ENCODE results near the gene MOCOS. TPM values are rescaled to one million over a fixed set of nuclear protein-coding genes. Genes with fewer than 3 reads are reported as not detected.

Gene MOCOS
- total RNA-seq, 1 donor from 2014 or later: 0.42 TPM

DNA sequence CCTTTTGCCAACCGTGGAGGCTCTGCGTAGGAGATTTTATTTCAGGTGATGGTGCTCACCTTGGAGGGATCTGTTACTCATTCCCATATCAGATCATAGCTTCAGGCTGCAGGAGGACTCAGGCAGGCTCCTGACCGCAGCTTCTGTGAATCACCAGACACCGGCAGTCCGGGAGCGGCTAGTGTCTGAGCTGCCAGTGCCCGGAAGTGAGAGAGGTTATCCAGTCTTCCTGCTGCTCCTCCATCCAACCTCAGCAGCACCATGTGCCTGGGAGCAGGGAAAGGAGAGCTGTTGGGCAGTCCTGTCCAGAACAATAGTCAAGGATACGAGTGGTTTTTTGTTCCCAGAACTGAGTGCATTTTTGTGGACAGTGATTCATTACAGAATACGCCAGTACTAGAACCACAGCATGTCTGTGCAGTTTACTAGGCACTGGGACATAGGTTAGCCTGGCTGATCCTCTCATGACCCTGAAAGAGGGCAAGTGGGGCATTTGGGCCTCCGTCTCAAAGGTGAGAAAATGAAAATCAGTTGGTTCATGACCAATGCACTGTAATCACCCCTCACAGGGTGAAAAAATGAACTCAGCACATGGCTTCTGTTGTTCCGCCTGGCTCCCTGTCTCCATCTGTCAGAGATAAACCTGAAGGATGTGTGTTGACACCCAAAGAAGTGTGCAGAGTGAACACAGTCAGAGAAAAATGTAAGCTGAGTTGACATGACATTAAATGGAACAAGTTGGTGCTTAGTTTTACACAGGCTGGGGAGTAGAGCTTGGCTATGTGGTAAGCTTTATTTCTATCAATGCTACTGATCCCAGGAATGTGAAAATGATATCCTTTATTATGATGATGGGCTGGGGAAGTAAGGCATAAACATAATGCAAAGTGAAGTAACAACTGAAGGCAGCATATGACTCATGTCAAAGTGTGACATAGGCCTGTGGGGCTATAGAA is 122.4 kb downstream of the MOCOS start:
- intact Hi-C loops (cut with micrococcal nuclease): no loop called here
- ChIA-PET POLR2A (no interaction called here), CTCF (interaction anchor here (0.9 kb wide), 1 partner anchor 292 kb away, joined by 3 read pairs; no protein-coding TSS in a partner anchor)
- Mint-ChIP-seq H3K4me3 (no peak overlapping the region), H3K36me3 (ENCODE audit: low read depth) (no peaks in the 10 kb centered on the region), H3K4me1 (no peaks in the 10 kb centered on the region), H3K27ac (no peak overlapping the region), H3K27me3 (peaks cover 62% of the 10 kb centered on the region), H3K9me3 (no peaks in the 10 kb centered on the region)
- TF ChIP-seq, protein P1, sequence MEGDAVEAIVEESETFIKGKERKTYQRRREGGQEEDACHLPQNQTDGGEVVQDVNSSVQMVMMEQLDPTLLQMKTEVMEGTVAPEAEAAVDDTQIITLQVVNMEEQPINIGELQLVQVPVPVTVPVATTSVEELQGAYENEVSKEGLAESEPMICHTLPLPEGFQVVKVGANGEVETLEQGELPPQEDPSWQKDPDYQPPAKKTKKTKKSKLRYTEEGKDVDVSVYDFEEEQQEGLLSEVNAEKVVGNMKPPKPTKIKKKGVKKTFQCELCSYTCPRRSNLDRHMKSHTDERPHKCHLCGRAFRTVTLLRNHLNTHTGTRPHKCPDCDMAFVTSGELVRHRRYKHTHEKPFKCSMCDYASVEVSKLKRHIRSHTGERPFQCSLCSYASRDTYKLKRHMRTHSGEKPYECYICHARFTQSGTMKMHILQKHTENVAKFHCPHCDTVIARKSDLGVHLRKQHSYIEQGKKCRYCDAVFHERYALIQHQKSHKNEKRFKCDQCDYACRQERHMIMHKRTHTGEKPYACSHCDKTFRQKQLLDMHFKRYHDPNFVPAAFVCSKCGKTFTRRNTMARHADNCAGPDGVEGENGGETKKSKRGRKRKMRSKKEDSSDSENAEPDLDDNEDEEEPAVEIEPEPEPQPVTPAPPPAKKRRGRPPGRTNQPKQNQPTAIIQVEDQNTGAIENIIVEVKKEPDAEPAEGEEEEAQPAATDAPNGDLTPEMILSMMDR (IDR thresholded peaks at IDR 0.05): no peak
- DNase-seq (no peak), ATAC-seq (ENCODE audit: low read depth) (no peak)

DNA sequence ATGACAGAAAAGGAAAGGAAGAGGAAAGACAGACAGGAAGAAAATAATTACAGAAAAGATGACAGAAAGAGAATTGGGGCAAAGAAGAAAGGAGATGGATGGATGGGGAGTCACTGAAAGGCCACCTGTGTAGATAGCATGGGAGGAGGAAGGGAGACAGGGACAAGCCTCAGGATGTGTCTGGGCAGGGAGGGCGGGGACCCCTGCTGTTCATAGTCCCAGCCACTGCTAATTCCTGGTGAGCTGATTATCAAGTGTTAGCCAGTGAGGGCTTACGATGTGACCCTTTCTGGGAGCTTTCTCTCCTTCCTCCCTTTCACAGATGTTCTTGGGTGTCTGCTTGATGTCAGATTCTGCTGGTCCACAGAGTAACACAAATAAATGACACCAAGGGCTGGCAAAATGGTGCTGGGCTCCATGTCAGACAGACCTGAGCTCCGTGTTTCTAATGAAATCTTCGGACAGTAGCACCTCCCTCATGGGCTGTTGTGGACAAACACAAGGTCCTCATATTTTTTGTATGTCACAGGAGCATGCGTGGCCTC is 123.8 kb downstream of the MOCOS start:
- Mint-ChIP-seq H3K4me3 (no peak overlapping the region), H3K4me1 (no peaks in the 10 kb centered on the region), H3K9me3 (no peaks in the 10 kb centered on the region), H3K36me3 (ENCODE audit: low read depth) (no peaks in the 10 kb centered on the region), H3K27me3 (peaks cover 55% of the 10 kb centered on the region), H3K27ac (no peak overlapping the region)
- TF ChIP-seq, protein P1 (IDR thresholded peaks at IDR 0.05): no peak
- POLR2A ChIA-PET: no interaction called here
- CTCF ChIA-PET: no interaction called here
- intact Hi-C loops (cut with micrococcal nuclease): no loop called here
- no peak for DNase-seq
- no peak for ATAC-seq (ENCODE audit: low read depth)

DNA sequence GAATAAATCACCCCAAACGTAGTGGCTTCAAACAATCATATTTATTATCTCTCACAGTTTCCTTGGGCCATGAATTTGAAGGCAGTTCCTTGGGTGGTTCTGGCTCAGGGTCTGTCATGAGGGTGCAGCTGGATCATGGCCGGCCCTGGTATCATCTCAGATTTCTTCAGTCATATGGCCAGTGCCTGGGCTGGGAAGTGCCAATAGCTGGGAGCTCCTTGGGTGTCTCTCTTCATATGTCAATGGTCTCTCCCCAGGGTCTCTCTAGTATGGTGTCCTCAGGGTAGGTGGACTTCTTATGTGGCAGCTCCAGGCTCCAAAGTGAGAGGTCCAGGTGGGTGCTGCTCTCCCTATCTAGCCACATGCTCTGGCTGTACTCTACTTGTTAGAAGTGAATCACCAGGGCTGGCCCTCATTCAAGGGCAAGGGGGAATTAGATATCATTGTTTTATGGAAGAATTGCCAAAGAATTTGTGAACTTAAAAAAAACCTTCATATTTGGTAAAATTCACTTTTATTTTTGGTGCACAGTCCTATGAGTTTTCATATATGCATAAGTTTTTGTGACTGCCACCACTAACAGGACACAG is 125.6 kb downstream of the MOCOS start:
- DNase-seq: no peak

DNA sequence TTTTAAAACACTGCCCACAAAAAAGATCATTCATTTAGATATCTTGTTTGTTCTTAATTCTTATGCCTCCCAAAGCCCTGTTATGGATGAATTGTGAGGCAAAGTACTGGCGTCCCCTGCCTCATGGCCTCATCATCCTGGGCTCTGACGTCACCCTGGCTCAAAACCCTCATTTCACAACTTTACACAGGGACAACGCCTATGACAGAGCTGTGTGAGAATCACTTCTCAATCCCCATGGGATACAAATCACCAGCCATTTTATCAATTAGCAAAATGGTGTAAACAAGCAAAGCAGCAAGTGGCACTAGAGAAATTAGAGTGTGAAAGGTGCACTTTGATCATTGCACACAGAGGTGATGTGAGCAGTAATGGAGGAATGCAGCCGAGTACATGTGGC is 126.8 kb downstream of the MOCOS start:
- no peaks in the 10 kb centered on the region for H3K36me3 Mint-ChIP-seq (ENCODE audit: low read depth)
- intact Hi-C loops (cut with micrococcal nuclease): no loop called here
- peaks cover 7% of the 10 kb centered on the region for H3K9me3 Mint-ChIP-seq
- ChIA-PET CTCF (no interaction called here), POLR2A (no interaction called here)
- peaks cover 43% of the 10 kb centered on the region for H3K27me3 Mint-ChIP-seq
- H3K27ac Mint-ChIP-seq: no peak overlapping the region
- DNase-seq (no peak), ATAC-seq (ENCODE audit: low read depth) (no peak)
- H3K4me3 Mint-ChIP-seq: no peak overlapping the region
- H3K4me1 Mint-ChIP-seq: no peaks in the 10 kb centered on the region
- TF ChIP-seq, protein P1 (IDR thresholded peaks at IDR 0.05): no peak

More for the DNA sequence above, 125.6 kb downstream of the MOCOS start:
- Mint-ChIP-seq H3K36me3 (ENCODE audit: low read depth) (no peaks in the 10 kb centered on the region), H3K4me1 (no peaks in the 10 kb centered on the region), H3K9me3 (no peaks in the 10 kb centered on the region), H3K27ac (no peak overlapping the region), H3K27me3 (peaks cover 43% of the 10 kb centered on the region), H3K4me3 (no peak overlapping the region)
- ChIA-PET POLR2A (no interaction called here), CTCF (no interaction called here)
- no peak for ATAC-seq (ENCODE audit: low read depth)
- intact Hi-C loops (cut with micrococcal nuclease): no loop called here
- TF ChIP-seq, protein P1 (IDR thresholded peaks at IDR 0.05): no peak

DNA sequence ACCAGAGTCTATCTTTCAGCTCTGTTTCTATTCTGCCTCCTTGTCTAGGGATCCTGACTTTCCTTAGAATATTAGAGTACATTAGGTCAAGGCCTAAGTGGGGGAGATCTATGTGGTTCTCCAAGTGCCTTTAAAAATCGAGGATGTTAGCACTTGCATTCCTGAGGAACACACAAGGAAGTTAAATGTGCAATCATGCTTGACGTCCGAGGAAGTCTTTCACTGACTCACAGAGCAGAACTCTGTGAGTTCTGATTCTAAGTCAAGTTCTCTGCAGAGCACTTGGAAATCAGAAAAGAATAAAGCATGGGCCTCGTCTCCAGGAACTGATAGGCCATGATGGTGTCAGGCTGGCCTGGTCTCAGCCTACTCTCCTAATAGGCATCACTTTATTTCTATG is 127.5 kb downstream of the MOCOS start:
- intact Hi-C loops (cut with micrococcal nuclease): no loop called here
- Mint-ChIP-seq H3K4me1 (no peaks in the 10 kb centered on the region), H3K9me3 (peaks cover 12% of the 10 kb centered on the region), H3K27ac (no peak overlapping the region), H3K4me3 (no peak overlapping the region), H3K36me3 (ENCODE audit: low read depth) (no peaks in the 10 kb centered on the region), H3K27me3 (peaks cover 43% of the 10 kb centered on the region)
- ATAC-seq (ENCODE audit: low read depth) (no peak), DNase-seq (no peak)
- TF ChIP-seq, protein P1 (IDR thresholded peaks at IDR 0.05): no peak
- ChIA-PET POLR2A (no interaction called here), CTCF (no interaction called here)

Data from activated B cell treated with CpG ODN at 0.5 μM for 24 hours (primary cell).